ENCODE measurements around the gene CNPY1.
"Not testable (repeated sequence)": the region's sequence is repeated elsewhere in the genome, so short reads cannot be mapped to it uniquely, and the experiment has no call there.

GRCh38 chr7:155519358-155519757, 27.0 kb downstream of the CNPY1 start:
- not testable (repeated sequence) for TF ChIP-seq CTCF (conservative IDR thresholded peaks at IDR 0.05); ZFX (IDR thresholded peaks at IDR 0.05)

Data from C4-2B (cell line).